ENCODE results near the gene BTG2.

DNA sequence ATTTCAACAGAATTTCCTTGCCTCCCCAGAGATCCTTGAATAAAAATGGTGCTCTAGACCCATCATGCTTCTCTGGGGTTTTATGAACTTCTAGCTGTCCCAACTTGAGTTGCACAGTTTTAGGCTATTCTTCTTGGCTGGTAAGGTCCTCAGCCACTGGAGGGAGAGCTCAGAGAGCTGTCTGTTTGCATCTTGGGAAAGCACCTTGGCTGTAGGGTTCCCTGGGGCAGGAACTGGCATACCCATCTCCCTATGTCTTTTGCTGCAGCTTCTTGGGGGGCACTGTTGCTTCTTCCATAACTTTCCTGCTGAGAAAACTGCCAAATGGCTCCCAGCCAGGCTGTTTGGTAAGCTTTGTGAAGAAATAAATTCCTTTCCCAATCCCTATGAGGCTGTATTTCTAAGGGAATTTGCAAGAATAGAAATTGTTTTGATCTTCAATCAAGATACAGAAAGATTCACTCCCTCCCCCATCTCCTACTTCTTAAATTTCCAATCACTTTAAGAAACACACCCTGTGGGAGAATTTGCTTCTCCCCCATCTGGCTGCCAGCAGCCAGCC lies 53.8 kb downstream of the BTG2 start:
- TF ChIP-seq, protein P1, sequence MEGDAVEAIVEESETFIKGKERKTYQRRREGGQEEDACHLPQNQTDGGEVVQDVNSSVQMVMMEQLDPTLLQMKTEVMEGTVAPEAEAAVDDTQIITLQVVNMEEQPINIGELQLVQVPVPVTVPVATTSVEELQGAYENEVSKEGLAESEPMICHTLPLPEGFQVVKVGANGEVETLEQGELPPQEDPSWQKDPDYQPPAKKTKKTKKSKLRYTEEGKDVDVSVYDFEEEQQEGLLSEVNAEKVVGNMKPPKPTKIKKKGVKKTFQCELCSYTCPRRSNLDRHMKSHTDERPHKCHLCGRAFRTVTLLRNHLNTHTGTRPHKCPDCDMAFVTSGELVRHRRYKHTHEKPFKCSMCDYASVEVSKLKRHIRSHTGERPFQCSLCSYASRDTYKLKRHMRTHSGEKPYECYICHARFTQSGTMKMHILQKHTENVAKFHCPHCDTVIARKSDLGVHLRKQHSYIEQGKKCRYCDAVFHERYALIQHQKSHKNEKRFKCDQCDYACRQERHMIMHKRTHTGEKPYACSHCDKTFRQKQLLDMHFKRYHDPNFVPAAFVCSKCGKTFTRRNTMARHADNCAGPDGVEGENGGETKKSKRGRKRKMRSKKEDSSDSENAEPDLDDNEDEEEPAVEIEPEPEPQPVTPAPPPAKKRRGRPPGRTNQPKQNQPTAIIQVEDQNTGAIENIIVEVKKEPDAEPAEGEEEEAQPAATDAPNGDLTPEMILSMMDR (IDR thresholded peaks at IDR 0.05) = no peak
- no peak for TF ChIP-seq POLR2A (IDR thresholded peaks at IDR 0.05)
- no peak for TF ChIP-seq EP300 (IDR thresholded peaks at IDR 0.05)
- TF ChIP-seq POLR2AphosphoS5 (IDR thresholded peaks at IDR 0.05) = peak; percentile 16
